SK-N-MC (cell line): Measurements from ENCODE around the gene KCTD5.

Experiments
- EZH2 ChIP-seq: fragments of 200-600 bp; sonication (generic); IDR thresholded peaks from one replicate; pipeline ENCODE4 v1.6.1; 2017; ENCODE audit warnings: antibody characterized with exemption
- FOXP2 ChIP-seq: optimal IDR thresholded peaks from 2 replicates; pipeline ENCODE3; 2011; ENCODE audit warnings: mild to moderate bottlenecking, moderate library complexity; ENCODE audit not compliant: insufficient read depth; ENCODE audit errors: extremely low read length, control extremely low read depth
- POLR2AphosphoS5 ChIP-seq: IDR thresholded peaks from 2 replicates; pipeline ENCODE4 v1.6.1; 2012; ENCODE audit warnings: mild to moderate bottlenecking, low read depth, low read length, borderline replicate concordance

GRCh38 chr16:2749476-2749875, 67.2 kb downstream of the KCTD5 start:
- TF ChIP-seq POLR2AphosphoS5 (no peak), EZH2 (no peak), FOXP2 (no peak)
